HUDEP-2 (cell line): Measurements from ENCODE around the gene MACROD2.
"Not testable (repeated sequence)": the region's sequence is repeated elsewhere in the genome, so short reads cannot be mapped to it uniquely, and the experiment has no call there.

ENCODE experiments used
- DNase-seq, 76 experiments: peaks; one replicate each; lab custom pipeline; 2025; ENCODE audit not compliant: unreplicated experiment in 76 of 76; lab: John Stamatoyannopoulos, UW

Gene MACROD2

DNA sequence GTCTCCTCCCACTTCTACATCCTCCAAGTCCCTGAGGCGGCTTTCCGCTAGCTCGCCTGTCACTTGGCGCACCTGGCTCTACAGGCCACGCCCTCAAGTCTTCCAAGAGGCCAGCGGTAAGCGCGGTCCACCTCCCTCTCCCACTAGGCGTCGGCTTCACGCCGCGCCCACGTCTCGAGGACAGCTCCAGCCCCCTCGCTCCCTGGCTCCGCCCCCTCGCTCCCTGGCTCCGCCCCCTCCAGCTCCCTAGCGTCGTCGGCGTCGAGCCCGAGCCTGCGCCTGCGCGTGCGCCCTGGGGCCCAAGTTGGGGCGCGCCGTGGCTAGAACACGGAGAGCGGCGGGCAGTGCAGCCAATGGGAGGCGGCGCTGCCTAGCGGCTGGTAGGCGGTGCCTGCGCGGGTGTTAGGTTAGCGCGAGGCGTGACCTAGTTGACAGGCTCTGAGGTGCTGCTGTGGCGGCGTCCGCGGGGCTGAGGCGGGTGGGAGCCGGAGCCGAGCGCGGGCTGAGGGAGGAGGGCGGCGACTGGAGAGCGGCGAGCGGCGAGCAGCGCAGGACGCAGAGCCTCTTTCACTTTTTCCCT lies at the start of gene MACROD2:
MACROD2 (plus strand) TSS at position 431 of the 580 bp plus-strand sequence.
- DNase-seq, result peak; percentile 19 to 96 (median 89)

- DNase-seq, result no peak
These were observed 47.6 kb upstream of the MACROD2 start for GRCh38 chr20:13947719-13948118.

DNA sequence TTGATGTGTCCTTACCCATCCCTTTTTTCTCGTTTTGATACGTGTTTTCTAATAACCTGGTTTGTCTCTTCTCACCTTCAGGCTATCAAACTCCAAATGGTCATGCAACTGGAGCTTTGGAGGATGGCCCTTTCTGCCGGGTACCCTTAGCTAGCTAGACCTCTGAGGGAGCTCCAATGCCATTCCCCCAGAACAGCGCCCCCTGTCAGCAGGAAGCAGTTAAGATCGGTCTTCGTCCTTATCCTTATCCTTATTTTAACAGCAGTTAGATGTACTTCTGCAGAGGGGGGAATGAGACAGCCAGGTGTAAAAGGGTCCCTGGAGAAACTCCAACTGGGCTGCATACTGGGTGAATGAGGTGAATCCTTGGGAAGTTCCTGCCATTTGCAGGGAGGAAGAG lies 42.1 kb upstream of the MACROD2 start:
- peak in 19 of 76 experiments; percentile 1 to 35 (median 4) for DNase-seq

GRCh38 chr20:13960119-13960518 lies 35.2 kb upstream of the MACROD2 start:
- DNase-seq, result no peak

- no peak for DNase-seq
These were observed 34.8 kb upstream of the MACROD2 start for GRCh38 chr20:13960525-13960924.

- no peak for DNase-seq
These were observed 11.1 kb upstream of the MACROD2 start for GRCh38 chr20:13984211-13984610.

DNA sequence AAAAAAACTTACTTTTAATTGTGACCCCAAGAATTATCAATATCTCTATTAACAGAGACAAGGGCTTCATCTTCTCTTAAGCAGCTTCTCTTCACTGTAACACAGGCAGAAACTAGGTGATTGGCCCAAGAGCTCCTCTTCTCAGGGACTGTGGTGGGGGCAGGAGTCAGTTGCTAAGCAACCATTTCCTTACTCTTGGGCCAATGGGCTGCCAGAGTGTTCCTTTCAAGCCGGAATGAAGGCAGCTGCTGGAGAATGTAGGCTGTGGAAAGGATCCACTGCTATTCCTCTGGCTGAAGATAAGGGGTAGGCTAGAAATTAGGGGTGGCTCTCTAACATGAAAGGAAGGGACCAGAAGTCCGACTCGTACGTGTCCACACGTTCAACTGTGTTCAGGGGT lies 4.9 kb upstream of the MACROD2 start, which contains the start of gene SEL1L2:
SEL1L2 (minus strand) TSS at position 150 of the 400 bp plus-strand sequence; CDS start at position 70, 80 bp downstream.
- DNase-seq, result no peak

DNA sequence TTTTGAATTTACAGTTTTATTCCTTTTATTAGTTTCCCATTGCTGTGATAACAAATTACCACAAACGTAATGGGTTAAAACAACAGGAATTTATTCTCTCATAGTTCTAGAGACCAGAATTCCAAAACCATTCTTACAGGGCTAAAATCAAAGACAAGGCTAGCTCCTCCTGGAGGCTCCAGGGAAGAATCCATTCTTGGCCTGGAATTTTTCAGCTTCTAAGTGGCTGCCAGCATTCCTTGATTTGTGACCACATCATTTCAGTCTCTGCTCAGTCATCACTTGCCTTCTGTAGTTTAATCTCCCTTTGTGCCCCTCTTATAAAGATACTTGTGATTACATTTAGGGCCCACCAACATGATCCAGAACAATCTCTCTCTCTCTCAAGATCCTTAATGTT lies 4.0 kb upstream of the MACROD2 start:
- DNase-seq, result no peak

DNA sequence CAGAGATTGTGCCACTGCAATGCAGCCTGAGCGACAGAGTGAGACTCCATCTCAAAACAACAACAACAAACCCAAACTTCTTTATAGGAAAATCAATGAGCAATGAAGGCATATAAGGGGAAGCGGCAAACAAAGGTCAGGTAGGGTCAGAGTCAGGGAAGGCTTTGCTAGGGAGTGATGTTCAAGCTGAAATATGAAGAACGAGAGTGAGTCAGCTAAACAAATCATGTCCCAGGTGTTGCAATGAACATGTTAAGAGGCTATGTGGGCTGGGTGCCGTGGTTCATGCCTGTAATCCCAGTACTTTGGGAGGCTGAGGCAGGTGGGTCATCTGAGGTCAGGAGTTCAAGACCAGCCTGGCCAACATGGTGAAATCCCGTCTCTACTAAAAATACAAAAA lies 3.4 kb upstream of the MACROD2 start:
- not testable (repeated sequence) for DNase-seq

GRCh38 chr20:13995841-13996240 lies 525 bp downstream of the MACROD2 start:
- DNase-seq, result peak in 43 of 76 experiments; percentile 1 to 60 (median 22)

- DNase-seq, result peak in 1 of 76 experiments; percentile 20
These were observed 949 bp downstream of the MACROD2 start for GRCh38 chr20:13996265-13996664.

DNA sequence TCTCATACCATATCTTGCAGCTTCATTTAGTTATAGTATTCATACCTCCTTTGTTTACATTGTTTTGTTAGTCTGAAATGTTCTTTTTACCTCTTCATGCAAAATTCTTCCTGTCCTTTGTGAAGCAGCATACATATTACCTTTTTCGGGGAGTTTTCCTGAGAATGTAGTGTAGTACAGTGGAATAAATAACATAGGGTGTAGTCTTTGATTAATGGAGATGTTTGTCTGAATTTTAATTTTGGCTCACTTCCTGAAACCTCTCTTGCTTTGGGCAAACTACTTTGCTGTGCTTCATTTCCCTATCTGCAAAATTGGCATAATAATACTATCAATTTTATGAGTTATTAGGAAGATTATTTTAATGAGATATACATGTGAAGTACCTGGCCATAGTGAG lies 5.6 kb downstream of the MACROD2 start:
- no peak for DNase-seq

- no peak for DNase-seq
These were observed 10.7 kb downstream of the MACROD2 start for GRCh38 chr20:14005996-14006395.

- DNase-seq, result no peak
These were observed 13.9 kb downstream of the MACROD2 start for GRCh38 chr20:14009208-14009607.

GRCh38 chr20:14012671-14013070 lies 17.4 kb downstream of the MACROD2 start:
- no peak for DNase-seq

GRCh38 chr20:14030991-14031390 lies 35.7 kb downstream of the MACROD2 start:
- no peak for DNase-seq

GRCh38 chr20:14033310-14033709 lies 38.0 kb downstream of the MACROD2 start:
- no peak for DNase-seq

GRCh38 chr20:14036567-14036966 lies 41.3 kb downstream of the MACROD2 start:
- DNase-seq, result no peak

- not testable (repeated sequence) for DNase-seq
These were observed 49.5 kb downstream of the MACROD2 start for GRCh38 chr20:14044712-14045276.

DNA sequence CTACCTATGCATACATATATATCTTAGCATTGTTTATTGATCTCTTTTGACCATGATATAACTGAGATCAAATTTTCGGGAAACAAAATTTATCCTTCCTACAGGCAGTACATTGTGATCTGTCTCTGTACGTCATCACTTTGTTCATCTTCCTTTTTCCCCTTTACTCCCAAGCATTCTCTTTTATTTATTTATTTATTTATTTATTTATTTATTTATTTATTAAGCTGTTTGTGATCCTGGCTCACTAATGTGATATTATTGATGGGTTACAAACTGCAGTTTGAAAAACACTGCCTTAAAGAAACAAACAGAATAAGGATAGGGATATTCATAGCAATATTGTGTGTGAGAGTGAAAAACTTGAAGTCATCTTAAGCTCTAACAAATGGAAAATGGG lies 51.2 kb downstream of the MACROD2 start:
- no peak for DNase-seq

DNA sequence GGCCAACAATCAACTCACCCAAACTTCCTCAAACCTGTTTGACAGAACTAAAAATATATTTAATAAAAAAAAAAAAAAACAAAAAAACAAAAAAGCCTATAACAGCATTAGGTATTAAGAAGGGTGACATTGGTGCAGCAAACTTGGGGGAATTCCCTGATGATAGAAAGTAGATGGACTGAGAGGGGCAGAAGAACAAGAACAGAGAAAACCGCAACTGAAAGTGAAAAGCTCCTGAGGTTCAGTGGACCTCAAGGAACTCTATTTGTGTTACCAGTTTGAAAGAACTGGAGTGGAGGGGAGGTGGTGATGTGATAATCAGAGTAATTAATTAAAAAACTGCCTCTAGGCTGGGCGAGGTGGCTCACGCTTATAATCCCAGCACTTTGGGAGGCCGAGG lies 53.8 kb downstream of the MACROD2 start:
- no peak for DNase-seq

DNA sequence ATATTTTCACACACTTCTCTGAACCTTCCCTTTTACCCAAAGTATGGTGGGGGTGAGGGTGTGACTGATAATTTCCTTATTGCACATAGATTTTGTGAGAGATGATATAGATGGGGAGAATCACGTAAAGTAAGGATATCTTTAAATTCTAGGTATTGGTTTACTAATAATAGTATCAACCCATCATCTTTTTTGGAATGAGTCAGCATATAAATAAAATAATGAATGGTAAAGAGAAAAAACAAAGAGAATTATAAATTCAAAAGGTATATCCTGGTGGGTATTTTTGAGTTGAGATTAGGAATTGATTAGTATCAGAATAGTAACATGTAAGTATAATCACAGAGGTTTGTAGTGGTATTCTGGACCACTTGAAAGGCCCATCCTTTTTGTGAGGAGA lies 56.1 kb downstream of the MACROD2 start:
- no peak for DNase-seq
